Activated T-cell treated with anti-CD3 and anti-CD28 coated beads, Interleukin-2, amount 50 U/mL, for 24 hours (primary cell): ENCODE data around the gene PROS1.
"Not testable (repeated sequence)": the region's sequence is repeated elsewhere in the genome, so short reads cannot be mapped to it uniquely, and the experiment has no call there.

Experiments
- DNase-seq: peaks from one replicate; pipeline ENCODE4 v3.0.0-alpha.2; 2020
- H3K27ac Mint-ChIP-seq: 2 replicates; pipeline ENCODE4 v1.8.0; 2020; ENCODE audit warnings: mild to moderate bottlenecking, mixed read lengths
- H3K27me3 Mint-ChIP-seq: 2 replicates; pipeline ENCODE4 v1.8.0; 2020; ENCODE audit warnings: mixed read lengths
- H3K36me3 Mint-ChIP-seq: 2 replicates; pipeline ENCODE4 v1.8.0; 2020; ENCODE audit warnings: low read depth, mixed read lengths
- H3K4me1 Mint-ChIP-seq: 2 replicates; pipeline ENCODE4 v1.8.0; 2020; ENCODE audit warnings: low read depth, mixed read lengths
- H3K4me3 Mint-ChIP-seq: 2 replicates; pipeline ENCODE4 v1.8.0; 2020; ENCODE audit warnings: mild to moderate bottlenecking, moderate library complexity, mixed read lengths
- H3K9me3 Mint-ChIP-seq: 2 replicates; pipeline ENCODE4 v1.8.0; 2020; ENCODE audit warnings: mixed read lengths

Gene PROS1

DNA sequence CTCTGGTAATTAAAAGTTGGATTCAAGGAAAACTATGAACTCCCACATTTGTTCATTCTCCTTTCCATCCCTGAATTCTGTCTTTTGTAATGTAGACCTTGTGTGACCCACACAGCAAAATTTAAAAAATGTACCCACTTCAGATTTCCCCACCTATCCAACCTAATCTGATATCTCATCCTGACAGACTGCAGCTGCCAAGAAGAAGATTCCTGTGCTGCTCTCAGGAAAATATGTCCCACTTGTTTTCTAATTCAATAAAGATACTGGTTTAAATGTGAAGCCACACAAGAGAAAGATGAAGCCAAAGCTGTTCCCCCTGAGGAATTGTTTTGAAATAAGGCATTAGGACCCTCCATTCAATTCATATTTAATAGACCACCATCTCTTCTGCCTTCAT, 100.3 kb downstream of the PROS1 start:
- not testable (repeated sequence) for H3K27ac Mint-ChIP-seq, H3K27me3 Mint-ChIP-seq, H3K36me3 Mint-ChIP-seq, H3K9me3 Mint-ChIP-seq, H3K4me3 Mint-ChIP-seq, H3K4me1 Mint-ChIP-seq, DNase-seq

DNA sequence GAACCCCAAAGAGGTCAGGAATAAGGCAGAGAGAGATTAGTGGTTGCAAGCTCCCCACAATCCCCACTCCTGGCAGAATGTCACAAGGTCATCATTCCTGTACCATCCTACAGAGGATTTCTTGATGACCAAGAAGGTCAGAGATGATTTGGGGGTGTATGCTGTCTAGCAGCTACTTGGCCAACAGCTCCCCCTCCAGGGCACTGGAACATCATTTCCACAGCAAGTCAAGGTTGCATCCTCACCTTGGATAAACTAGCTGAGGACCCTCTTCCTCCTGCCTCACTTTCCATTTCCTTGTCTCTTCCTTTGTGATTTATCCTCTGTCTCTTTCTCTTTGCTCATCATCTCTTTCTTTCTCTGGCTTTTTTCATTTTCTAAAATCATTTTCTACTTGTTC, 106.3 kb downstream of the PROS1 start:
- Mint-ChIP-seq H3K4me3 (no peak overlapping the region), H3K36me3 (no peaks in the 10 kb centered on the region), H3K27ac (no peak overlapping the region), H3K9me3 (no peaks in the 10 kb centered on the region), H3K27me3 (no peaks in the 10 kb centered on the region), H3K4me1 (no peaks in the 10 kb centered on the region)
- no peak for DNase-seq

DNA sequence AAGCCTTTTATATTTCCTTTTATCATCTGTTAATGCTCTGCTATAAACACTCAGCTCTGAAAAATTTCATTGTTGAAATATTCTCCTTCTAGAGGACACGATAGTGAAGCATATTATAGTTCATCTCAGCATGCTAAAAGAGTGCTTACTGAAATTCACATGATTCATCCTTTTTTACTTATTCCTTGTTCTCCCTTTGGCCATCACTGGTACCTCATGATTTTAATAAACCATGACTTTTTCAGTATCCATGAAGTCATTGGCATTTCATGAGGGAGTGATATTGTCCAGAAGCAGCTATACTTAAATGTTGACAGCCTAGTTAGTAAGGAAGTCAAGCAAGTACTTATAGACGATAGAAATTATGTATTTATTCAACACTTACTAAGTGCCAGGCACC, 112.7 kb downstream of the PROS1 start:
- no peak for DNase-seq
- no peaks in the 10 kb centered on the region for H3K9me3 Mint-ChIP-seq
- no peak overlapping the region for H3K4me3 Mint-ChIP-seq
- no peaks in the 10 kb centered on the region for H3K36me3 Mint-ChIP-seq
- no peaks in the 10 kb centered on the region for H3K4me1 Mint-ChIP-seq
- H3K27me3 Mint-ChIP-seq: no peaks in the 10 kb centered on the region
- no peak overlapping the region for H3K27ac Mint-ChIP-seq

DNA sequence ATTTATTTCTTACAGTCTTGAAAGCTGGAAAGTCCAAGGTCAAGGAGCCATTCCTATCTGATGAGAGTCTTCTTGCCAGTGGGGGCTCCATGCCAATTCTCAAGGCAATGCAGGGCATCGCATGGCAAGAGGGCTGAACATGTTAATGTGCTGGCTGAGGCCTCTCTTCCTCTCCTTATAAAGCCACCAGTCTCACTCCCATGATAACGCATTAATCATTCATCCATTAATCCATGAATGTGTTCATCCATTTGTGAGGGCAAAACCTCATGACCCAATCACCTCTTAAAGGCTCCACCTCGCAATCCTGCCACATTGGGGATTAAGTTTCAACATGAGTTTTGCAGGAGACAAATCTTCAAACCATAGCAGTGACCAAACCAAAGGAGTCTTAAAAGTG, 118.3 kb downstream of the PROS1 start:
- H3K4me3 Mint-ChIP-seq: no peak overlapping the region
- no peaks in the 10 kb centered on the region for H3K27me3 Mint-ChIP-seq
- no peaks in the 10 kb centered on the region for H3K9me3 Mint-ChIP-seq
- DNase-seq: no peak
- no peaks in the 10 kb centered on the region for H3K4me1 Mint-ChIP-seq
- H3K27ac Mint-ChIP-seq: no peak overlapping the region
- H3K36me3 Mint-ChIP-seq: no peaks in the 10 kb centered on the region

- not testable (repeated sequence) for H3K4me1 Mint-ChIP-seq, H3K27me3 Mint-ChIP-seq
Measured at GRCh38 chr3:93852228-93852627, 121.5 kb downstream of the PROS1 start.

DNA sequence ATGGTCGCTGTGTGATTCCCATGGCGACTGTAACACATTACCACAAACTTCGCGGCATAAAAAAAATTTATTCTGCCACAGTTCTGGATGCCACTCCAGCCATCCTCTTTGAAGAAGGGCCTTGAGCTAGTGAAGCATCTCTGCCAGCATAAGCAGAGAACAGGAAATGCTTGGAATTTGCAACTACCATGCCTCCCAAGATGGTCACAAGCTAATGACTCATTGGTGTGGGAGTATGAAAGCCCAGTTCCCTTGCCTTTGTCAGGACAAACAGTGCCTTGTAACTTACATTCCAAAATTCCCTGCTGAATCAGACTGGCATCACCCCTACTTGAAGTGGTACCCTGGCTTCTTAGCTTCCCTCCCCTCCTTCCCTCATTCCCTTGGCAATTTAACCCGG, 129.7 kb downstream of the PROS1 start:
- Mint-ChIP-seq H3K27ac (no peak overlapping the region), H3K27me3 (no peaks in the 10 kb centered on the region)
- DNase-seq: no peak

More at GRCh38 chr3:93852228-93852627, 121.5 kb downstream of the PROS1 start:
- not testable (repeated sequence) for H3K27ac Mint-ChIP-seq, DNase-seq, H3K36me3 Mint-ChIP-seq, H3K9me3 Mint-ChIP-seq, H3K4me3 Mint-ChIP-seq

GRCh38 chr3:93839193-93839592, 134.5 kb downstream of the PROS1 start:
- not testable (repeated sequence) for H3K4me3 Mint-ChIP-seq, DNase-seq

More for the DNA sequence above, 129.7 kb downstream of the PROS1 start:
- Mint-ChIP-seq H3K4me3 (no peak overlapping the region), H3K4me1 (peaks cover 2% of the 10 kb centered on the region), H3K36me3 (no peaks in the 10 kb centered on the region), H3K9me3 (no peaks in the 10 kb centered on the region)

More at GRCh38 chr3:93839193-93839592, 134.5 kb downstream of the PROS1 start:
- not testable (repeated sequence) for H3K9me3 Mint-ChIP-seq, H3K27me3 Mint-ChIP-seq, H3K36me3 Mint-ChIP-seq, H3K27ac Mint-ChIP-seq, H3K4me1 Mint-ChIP-seq
